ENCODE data around the gene SNX2. TPM values are rescaled to one million over a fixed set of nuclear protein-coding genes. Genes with fewer than 3 reads are reported as not detected.
"Not testable (repeated sequence)": the region's sequence is repeated elsewhere in the genome, so short reads cannot be mapped to it uniquely, and the experiment has no call there.

SNX2 gene
- polyA plus RNA-seq (2013, experiment 1 of 2; ENCODE audit: insufficient read length), result 58.4 TPM
- 56.4 TPM for polyA plus RNA-seq (2013, experiment 2 of 2; ENCODE audit: insufficient read length)

GRCh38 chr5:122774861-122775549 lies at the start of gene SNX2:
Gene SNX2, plus strand, starts transcription at chr5:122775080. Its CDS starts 24 bp downstream, at chr5:122775104.
- DNase-seq, result peak; percentile 91

DNA sequence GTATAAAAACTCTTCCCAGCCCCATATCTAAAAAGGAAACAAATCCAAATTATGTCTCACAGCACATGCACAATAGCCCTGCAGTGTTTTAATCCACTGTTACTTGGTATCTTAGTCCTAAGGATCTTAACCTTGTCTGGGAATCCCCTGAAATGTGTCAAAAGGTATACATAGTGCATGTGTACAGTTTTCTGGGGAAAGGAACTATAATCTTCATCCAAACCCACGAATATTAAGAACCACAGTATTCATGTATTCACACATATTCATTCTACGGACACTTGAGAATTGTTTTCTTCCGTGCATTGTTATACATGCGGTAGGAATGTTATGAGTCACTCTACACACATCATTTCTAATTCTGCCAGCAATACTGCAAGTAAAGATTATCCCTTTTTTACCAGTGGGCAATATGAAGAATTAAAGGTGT lies 47.8 kb upstream of the SNX2 start:
- DNase-seq, result peak; percentile 76

- no peak for DNase-seq
These were observed 44.8 kb upstream of the SNX2 start for GRCh38 chr5:122730037-122730436.

DNA sequence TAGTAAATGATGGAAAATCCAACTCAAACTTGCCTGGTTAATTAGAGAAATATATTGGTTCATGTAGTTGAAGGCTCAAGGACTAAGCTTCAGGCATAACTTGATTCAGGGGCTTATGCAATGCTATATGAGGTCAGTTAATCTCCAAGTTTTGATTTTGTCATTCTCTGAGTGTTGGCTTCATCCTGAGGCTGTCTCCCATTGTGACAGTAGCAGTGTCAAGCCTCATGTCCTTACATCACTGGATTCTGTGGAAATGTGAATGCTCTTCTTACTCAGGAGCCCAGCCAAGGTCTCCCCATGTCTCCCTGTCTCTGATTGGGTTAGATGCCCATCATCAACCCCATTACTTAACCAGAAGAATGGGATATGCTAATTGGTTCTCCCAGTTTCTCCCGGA lies 44.4 kb upstream of the SNX2 start:
- DNase-seq, result no peak

GRCh38 chr5:122736086-122736845 lies 38.6 kb upstream of the SNX2 start:
- DNase-seq, result no peak

- no peak for DNase-seq
These were observed 36.8 kb upstream of the SNX2 start for GRCh38 chr5:122738088-122738487.

GRCh38 chr5:122741681-122742080 lies 33.2 kb upstream of the SNX2 start:
- DNase-seq, result peak; percentile 46

- no peak for DNase-seq
These were observed 31.6 kb upstream of the SNX2 start for GRCh38 chr5:122743261-122743660.

DNA sequence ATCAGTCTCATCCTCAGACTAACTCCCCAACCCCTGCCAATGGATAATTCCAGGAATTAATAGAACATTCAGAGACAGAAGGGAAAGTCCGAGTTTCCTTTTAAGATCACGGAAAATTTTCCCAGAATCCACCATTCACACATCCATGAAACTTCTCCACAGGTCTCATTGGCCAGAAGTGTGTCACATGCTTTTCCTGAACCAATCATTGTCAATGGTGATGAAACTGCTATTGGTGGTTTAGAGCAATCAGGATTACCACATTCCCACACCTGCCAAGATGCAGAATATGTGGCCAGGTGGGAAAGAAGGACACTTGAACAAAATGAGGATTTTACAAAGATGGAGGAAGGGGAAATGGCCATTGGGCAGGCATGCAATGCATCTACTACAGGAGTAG lies 29.3 kb upstream of the SNX2 start:
- DNase-seq, result no peak

DNA sequence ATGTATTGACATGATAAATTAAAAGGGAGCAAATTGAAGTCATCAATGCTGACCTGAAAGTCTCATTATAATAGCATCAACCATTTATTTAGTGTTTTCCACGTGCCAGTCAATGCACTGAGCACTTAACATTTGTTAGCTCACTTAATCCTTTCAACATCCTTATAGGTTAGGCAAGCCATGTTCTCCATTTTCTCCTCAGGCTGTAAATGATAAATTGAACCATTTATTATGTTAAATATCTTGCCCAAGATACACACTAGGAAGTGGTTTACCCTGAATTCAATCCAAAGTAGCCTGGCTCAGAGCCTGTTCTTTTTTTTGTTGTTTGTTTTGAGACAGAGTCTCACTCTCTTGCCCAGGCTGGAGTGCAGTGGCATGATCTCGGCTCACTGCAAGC lies 25.0 kb upstream of the SNX2 start:
- DNase-seq, result no peak

DNA sequence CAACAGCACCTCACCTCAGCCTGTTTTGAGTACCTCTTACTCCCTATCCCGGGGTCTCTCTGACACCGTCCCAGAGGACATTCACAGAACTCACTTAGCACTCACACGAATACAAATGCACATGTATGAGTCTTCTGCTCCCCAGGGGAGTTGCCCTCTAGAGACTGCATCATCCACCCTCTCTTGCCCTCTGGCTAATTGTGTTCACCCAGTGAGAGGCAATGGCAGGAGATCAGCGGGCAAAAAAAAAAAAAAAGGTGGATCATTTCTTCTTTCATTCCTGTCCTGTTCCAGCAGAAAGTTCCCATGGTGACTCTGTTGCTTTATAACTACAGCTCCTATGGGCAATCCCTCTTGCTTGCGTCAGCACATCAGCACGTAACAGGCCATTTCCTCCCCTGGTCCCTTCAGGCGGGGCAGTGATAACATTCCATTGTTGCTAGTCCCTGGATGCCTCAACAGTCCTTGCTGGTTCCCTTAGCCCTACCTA lies 23.5 kb upstream of the SNX2 start:
- DNase-seq, result peak; percentile 58

- DNase-seq, result no peak
These were observed 21.4 kb upstream of the SNX2 start for GRCh38 chr5:122753500-122753899.

GRCh38 chr5:122755783-122756182 lies 19.1 kb upstream of the SNX2 start:
- DNase-seq, result peak; percentile 15

DNA sequence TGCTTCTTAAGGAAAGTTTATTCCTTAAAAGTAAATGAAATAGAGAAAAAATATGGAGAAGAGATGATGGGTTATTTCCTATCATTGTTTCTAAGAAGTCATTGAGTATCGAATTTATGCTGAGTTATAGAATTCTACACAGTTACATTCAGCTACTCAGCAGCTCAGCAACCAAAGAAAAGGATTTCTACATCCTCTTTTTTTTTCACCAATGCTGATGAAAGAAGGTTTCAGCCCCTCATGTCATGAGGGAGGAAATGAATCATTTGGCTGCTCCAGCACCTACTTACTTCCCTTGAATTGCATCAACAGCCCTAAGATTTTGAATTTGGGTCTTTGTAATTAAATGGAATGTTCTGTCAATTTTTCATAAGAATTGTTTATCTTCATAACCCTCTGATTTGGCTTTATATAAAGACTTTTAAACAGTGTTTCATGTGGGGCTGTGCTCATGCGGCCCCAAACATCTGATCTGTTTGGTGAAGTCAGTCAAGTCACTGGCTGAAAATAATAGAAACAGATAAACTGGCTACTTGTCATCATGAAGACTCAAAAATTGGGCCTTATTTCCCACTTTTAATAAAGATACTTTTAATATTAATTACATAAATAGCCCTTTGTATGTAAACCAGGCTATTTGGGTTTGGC lies 18.5 kb upstream of the SNX2 start:
- peak; percentile 85 for DNase-seq

DNA sequence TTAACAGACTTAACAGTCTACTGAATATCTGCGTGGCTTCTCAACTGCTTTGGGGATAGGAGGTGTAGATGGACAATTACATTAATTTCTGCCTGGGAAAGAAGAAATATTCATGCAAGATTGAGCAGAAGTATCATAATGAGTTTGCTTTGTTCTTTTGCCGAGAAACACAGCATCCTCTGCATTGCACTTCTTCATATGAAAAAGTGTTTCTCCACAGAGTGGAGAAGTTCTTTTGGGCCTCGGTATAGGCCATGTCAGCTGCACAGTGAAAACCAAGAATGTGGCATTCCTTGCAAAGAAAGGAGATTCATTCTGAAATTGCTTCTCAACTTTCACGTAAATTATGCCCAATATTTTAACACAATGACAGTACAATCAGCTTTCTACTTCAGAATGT lies 17.6 kb upstream of the SNX2 start:
- DNase-seq, result no peak

- DNase-seq, result no peak
These were observed 15.4 kb upstream of the SNX2 start for GRCh38 chr5:122759241-122760070.

DNA sequence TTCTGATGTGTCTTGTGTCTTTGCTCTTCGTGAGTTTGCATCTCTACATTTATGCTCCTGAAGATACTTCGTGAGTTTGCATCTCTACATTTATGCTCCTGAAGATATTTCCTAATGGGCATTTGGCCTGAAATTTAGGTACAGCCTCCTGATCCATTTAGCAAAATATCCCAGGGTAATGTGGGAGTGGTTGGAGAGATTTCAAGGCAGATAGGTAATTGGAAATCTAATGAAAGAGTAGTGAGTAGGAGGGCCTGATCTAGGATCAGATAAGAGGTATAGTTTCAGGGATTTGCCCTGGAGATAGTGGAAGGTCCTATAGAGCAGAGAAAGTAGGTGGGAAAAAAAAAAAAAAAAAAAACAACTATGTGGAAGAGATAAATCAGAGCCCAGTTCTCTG lies 14.6 kb upstream of the SNX2 start:
- no peak for DNase-seq

DNA sequence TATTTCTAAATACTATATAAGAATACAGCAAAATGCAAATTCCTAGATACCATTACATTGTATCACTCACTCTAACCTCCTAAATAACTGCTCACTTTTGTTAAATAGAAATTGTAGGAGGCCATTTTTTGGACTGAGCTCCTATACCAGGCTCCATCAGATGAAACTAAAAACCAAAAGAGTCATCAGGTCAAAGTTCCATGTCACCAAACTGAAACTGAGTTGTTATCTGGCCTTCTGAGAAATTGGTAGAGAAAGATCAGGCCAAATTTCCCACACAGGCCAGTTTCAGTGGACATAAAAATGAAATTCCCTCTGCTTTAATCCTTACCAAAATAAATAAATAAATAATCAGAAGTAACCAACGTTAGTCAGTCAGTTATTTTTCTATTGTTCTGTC lies 13.8 kb upstream of the SNX2 start:
- no peak for DNase-seq

GRCh38 chr5:122761896-122762295 lies 13.0 kb upstream of the SNX2 start:
- DNase-seq, result not testable (repeated sequence)

DNA sequence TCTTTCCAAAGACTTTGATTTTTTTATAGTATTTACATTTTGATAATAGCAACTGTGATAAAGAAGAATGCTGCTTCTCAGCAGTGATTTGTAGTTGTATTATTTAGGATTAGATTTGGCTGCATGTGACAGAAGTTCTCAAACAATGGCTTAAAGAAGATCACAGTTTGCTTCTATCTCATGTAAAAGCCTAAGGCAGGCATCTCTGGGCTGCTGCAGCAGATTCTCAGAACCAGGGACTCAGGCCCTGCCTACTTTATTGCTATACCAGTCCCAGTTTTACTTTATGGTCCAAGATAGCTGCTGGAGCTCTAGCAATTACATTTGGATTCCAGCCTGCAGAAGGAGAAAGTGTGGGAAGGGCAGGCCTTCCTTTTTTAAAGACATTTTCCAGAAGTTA lies 8.8 kb upstream of the SNX2 start:
- no peak for DNase-seq

- no peak for DNase-seq
These were observed 4.4 kb upstream of the SNX2 start for GRCh38 chr5:122770477-122770876.

DNA sequence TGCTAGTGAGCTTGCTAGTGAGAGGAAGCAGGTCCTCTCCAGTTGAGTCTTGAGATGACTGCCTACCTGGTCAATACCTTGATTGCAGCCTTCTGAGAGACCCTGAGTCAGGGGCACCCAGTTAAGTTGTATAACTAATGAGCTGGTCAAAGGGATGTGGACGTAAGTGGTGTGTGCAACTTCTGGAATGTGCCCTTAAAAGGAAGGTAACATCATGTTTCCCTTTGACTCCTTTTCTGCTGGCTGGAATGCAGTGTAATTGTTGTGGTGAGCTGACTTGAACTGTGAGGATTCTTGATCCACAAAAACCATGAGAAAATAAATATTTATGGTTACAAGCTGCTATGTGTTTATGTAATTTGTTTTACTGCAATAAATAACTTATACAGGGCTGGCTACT lies 2.4 kb upstream of the SNX2 start:
- DNase-seq, result peak; percentile 53

Measured in fibroblast of skin of scalp (primary cell).